Endodermal cell (in vitro differentiated cells): ENCODE results near the gene SLC25A23. TPM values are rescaled to one million over a fixed set of nuclear protein-coding genes. Genes with fewer than 3 reads are reported as not detected.

Experiments
- DNase-seq: peaks from one replicate; pipeline ENCODE4 v3.0.0-alpha.2; 2017
- H3K27ac ChIP-seq: 2 replicates; pipeline ENCODE4 v1.5.1; 2013; ENCODE audit warnings: mild to moderate bottlenecking, low read depth, low read length, moderate library complexity
- H3K27me3 ChIP-seq: 2 replicates; pipeline ENCODE4 v1.6.1; 2013; ENCODE audit warnings: mild to moderate bottlenecking, low read length, moderate library complexity; ENCODE audit not compliant: insufficient read depth, control insufficient read depth, poor library complexity, severe bottlenecking
- H3K36me3 ChIP-seq: 2 replicates; pipeline ENCODE4 v1.7.0; 2013; ENCODE audit warnings: mild to moderate bottlenecking, low read length, moderate library complexity; ENCODE audit not compliant: control insufficient read depth, insufficient read depth
- H3K4me1 ChIP-seq: one replicate; pipeline ENCODE4 v1.7.0; 2013; ENCODE audit warnings: low read length; ENCODE audit not compliant: control insufficient read depth, insufficient read depth
- H3K4me3 ChIP-seq: 2 replicates; pipeline ENCODE4 v1.5.1; 2013; ENCODE audit warnings: mild to moderate bottlenecking, low read length, moderate library complexity
- H3K9ac ChIP-seq: 2 replicates; pipeline ENCODE4 v1.6.1; 2013; ENCODE audit warnings: mild to moderate bottlenecking, low read length, moderate library complexity; ENCODE audit not compliant: poor library complexity, severe bottlenecking; ENCODE audit errors: extremely low read depth
- H3K9me3 ChIP-seq: 2 replicates; pipeline ENCODE4 v1.6.1; 2013; ENCODE audit warnings: mild to moderate bottlenecking, low read length, moderate library complexity; ENCODE audit not compliant: control insufficient read depth
- H3K27ac Mint-ChIP-seq: 2 replicates; pipeline ENCODE4 v1.8.0; 2020; ENCODE audit warnings: mixed read lengths
- H3K27me3 Mint-ChIP-seq: 2 replicates; pipeline ENCODE4 v1.8.0; 2021; ENCODE audit warnings: mild to moderate bottlenecking, mixed read lengths; ENCODE audit not compliant: insufficient read depth
- H3K36me3 Mint-ChIP-seq: 2 replicates; pipeline ENCODE4 v1.8.0; 2020; ENCODE audit warnings: low read depth, mixed read lengths
- H3K4me1 Mint-ChIP-seq: 2 replicates; pipeline ENCODE4 v1.8.0; 2020; ENCODE audit warnings: mixed read lengths
- H3K4me3 Mint-ChIP-seq: 2 replicates; pipeline ENCODE4 v1.8.0; 2020; ENCODE audit warnings: mild to moderate bottlenecking, moderate library complexity, mixed read lengths
- H3K9me3 Mint-ChIP-seq: 2 replicates; pipeline ENCODE4 v1.8.0; 2020; ENCODE audit warnings: mild to moderate bottlenecking, mixed read lengths
- CTCF ChIP-seq: fragments of 200-600 bp; sonication (generic); conservative IDR thresholded peaks from 2 replicates; pipeline ENCODE4 v1.5.0; 2021; ENCODE audit warnings: antibody characterized with exemption, mild to moderate bottlenecking
- WGBS, 2 experiments: methylation state at CpG; one replicate each; pipeline versions ENCODE4 v1.1.5 to v1.1.7; 2013; ENCODE audit warnings: missing lambda C conversion rate in 2 of 2, mixed read lengths in 1 of 2; ENCODE audit not compliant: insufficient coverage in 1 of 2, insufficient read length in 1 of 2; 5-methylcytosine and 5-hydroxymethylcytosine counted together
- total RNA-seq, 2 donors: library from RNA; stranded (reverse); fragmentation: NEBNext Ultra II Directional in 1 of 2; extraction: Animal tissue kit (Norgen Biotek cat#: 25700) in 1 of 2; gene quantifications; 2 replicates in 1 of 2; 3 replicates in 1 of 2; pipeline ENCODE4 v1.2.1, GENCODE V29; 2021

The SLC25A23 gene
- total RNA-seq, 2 donors from 2014 or later = 34.9 to 39.5 TPM

- no peaks in the 10 kb centered on the region for H3K4me1 ChIP-seq
- H3K36me3 ChIP-seq = peaks cover 21% of the 10 kb centered on the region
- Mint-ChIP-seq H3K4me1 (no peaks in the 10 kb centered on the region), H3K27ac (no peak overlapping the region), H3K9me3 (no peaks in the 10 kb centered on the region), H3K36me3 (peaks cover 11% of the 10 kb centered on the region), H3K27me3 (no peaks in the 10 kb centered on the region), H3K4me3 (no peak overlapping the region)
- H3K4me3 ChIP-seq = no peak overlapping the region
- no peak overlapping the region for H3K9ac ChIP-seq
- DNase-seq = no peak
- H3K9me3 ChIP-seq = no peaks in the 10 kb centered on the region
- no peak for TF ChIP-seq CTCF
- H3K27me3 ChIP-seq = no peaks in the 10 kb centered on the region
- WGBS, 2 experiments = 96 to 99% methylated on average over 6 of the region's 6 CpGs
- H3K27ac ChIP-seq = no peak overlapping the region
Measured at GRCh38 chr19:6409346-6409745, 50.2 kb downstream of the SLC25A23 start.

GRCh38 chr19:6406401-6406800 is 53.2 kb downstream of the SLC25A23 start:
- no peak overlapping the region for H3K4me3 Mint-ChIP-seq
- H3K36me3 Mint-ChIP-seq = no peaks in the 10 kb centered on the region
- no peaks in the 10 kb centered on the region for H3K9me3 ChIP-seq
- H3K27ac Mint-ChIP-seq = no peak overlapping the region
- no peak for DNase-seq
- H3K4me1 Mint-ChIP-seq = no peaks in the 10 kb centered on the region
- H3K4me3 ChIP-seq = no peak overlapping the region
- H3K27ac ChIP-seq = no peak overlapping the region
- no peak for TF ChIP-seq CTCF
- no peaks in the 10 kb centered on the region for H3K9me3 Mint-ChIP-seq
- H3K4me1 ChIP-seq = no peaks in the 10 kb centered on the region
- WGBS, 2 experiments = 84 to 94% methylated on average over 5 of the region's 5 CpGs
- H3K36me3 ChIP-seq = no peaks in the 10 kb centered on the region
- no peaks in the 10 kb centered on the region for H3K27me3 ChIP-seq
- H3K27me3 Mint-ChIP-seq = no peaks in the 10 kb centered on the region
- no peak overlapping the region for H3K9ac ChIP-seq

GRCh38 chr19:6402837-6403608 is 56.6 kb downstream of the SLC25A23 start:
- no peaks in the 10 kb centered on the region for H3K27me3 Mint-ChIP-seq
- H3K36me3 Mint-ChIP-seq = no peaks in the 10 kb centered on the region
- H3K4me3 Mint-ChIP-seq = no peak overlapping the region
- no peaks in the 10 kb centered on the region for H3K36me3 ChIP-seq
- H3K9me3 Mint-ChIP-seq = no peaks in the 10 kb centered on the region
- H3K27ac ChIP-seq = peak overlapping the region; percentile 71
- no peaks in the 10 kb centered on the region for H3K27me3 ChIP-seq
- no peaks in the 10 kb centered on the region for H3K4me1 Mint-ChIP-seq
- H3K27ac Mint-ChIP-seq = no peak overlapping the region
- H3K9me3 ChIP-seq = no peaks in the 10 kb centered on the region
- no peak overlapping the region for H3K4me3 ChIP-seq
- H3K4me1 ChIP-seq = no peaks in the 10 kb centered on the region
- 72 to 88% methylated on average over 19 to 22 of the region's 22 CpGs for WGBS, 2 experiments
- TF ChIP-seq CTCF = no peak
- no peak overlapping the region for H3K9ac ChIP-seq
- DNase-seq = no peak
